MCF 10A (cell line): ENCODE data around the gene ELL2. TPM values are rescaled to one million over a fixed set of nuclear protein-coding genes. Genes with fewer than 3 reads are reported as not detected.

ENCODE experiments used
- BruUV-seq: library from RNA; stranded (reverse); fragments of 400-500 nt; replicated peaks from 2 replicates; lab custom pipeline; 2021; lab: Mats Ljungman, UMichigan
- CTCF ChIA-PET: fragments of 300-600 bp; sonication (Branson Sonifier 250); formaldehyde crosslinking; extraction: SDS; loops from one replicate; lab custom pipeline; 2021; ENCODE audit warnings: antibody characterized with exemption, inconsistent platforms; lab: Yijun Ruan, JAX
- POLR2A ChIA-PET: fragments of 300-600, 350-650 bp; sonication (Branson Sonifier 250); formaldehyde crosslinking; extraction: SDS; loops from one replicate; lab custom pipeline; 2020; ENCODE audit warnings: antibody characterized with exemption, inconsistent platforms; lab: Yijun Ruan, JAX
- DNase-seq: peaks from one replicate; pipeline ENCODE4 v3.0.0-alpha.2; 2018; ENCODE audit not compliant: unreplicated experiment
- H3K27ac Mint-ChIP-seq: one replicate; pipeline ENCODE4 v1.8.0; 2022; ENCODE audit warnings: mild to moderate bottlenecking, low read depth, mixed read lengths; ENCODE audit not compliant: unreplicated experiment
- H3K27me3 Mint-ChIP-seq: one replicate; pipeline ENCODE4 v1.8.0; 2022; ENCODE audit warnings: mixed read lengths; ENCODE audit not compliant: insufficient read depth, unreplicated experiment
- H3K36me3 Mint-ChIP-seq: one replicate; pipeline ENCODE4 v1.8.0; 2022; ENCODE audit warnings: mild to moderate bottlenecking, moderate library complexity, mixed read lengths; ENCODE audit not compliant: insufficient read depth, unreplicated experiment
- H3K4me1 Mint-ChIP-seq: one replicate; pipeline ENCODE4 v1.8.0; 2022; ENCODE audit warnings: mixed read lengths; ENCODE audit not compliant: insufficient read depth, unreplicated experiment
- H3K4me3 Mint-ChIP-seq: one replicate; pipeline ENCODE4 v1.8.0; 2022; ENCODE audit warnings: mild to moderate bottlenecking, moderate library complexity, mixed read lengths; ENCODE audit not compliant: unreplicated experiment
- H3K9me3 Mint-ChIP-seq: one replicate; pipeline ENCODE4 v1.8.0; 2022; ENCODE audit warnings: mixed read lengths; ENCODE audit not compliant: unreplicated experiment
- intact Hi-C: fragments of 100-400 bp; cut with micrococcal nuclease; formaldehyde crosslinking; loops from 2 replicates; pipeline ENCODE4 v1.14.1; 2022
- total RNA-seq: library from RNA; stranded (reverse); gene quantifications from 2 replicates; pipeline ENCODE4 v1.2.3, GENCODE V29; 2022
- TF ChIP-seq, protein P1 (sequence below): fragments of 200-600 bp; IDR thresholded peaks from one replicate; pipeline ENCODE4 v1.8.0; 2022; ENCODE audit warnings: antibody characterized with exemption, mild to moderate bottlenecking; ENCODE audit not compliant: unreplicated experiment

ELL2 gene
- total RNA-seq, 1 experiment from 2014 or later: 147 TPM

DNA sequence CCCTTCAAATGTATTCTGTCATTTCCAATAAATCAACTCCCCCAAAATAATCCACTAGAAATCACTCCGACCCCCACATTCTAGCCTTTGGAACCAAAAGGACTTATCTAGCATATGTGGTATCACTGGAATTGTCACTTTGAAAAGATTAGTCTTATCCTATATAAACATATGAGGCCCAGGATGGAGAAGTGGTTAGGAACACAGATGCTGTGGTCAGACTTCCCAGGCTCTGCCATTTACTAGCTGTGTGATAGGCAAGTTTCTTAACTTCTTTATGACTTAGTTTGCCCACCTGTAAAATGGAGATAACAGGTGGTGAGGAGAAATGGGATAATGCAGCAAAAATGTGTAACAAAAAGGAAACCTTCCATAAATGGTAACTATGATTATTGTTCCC is 77.1 kb downstream of the ELL2 start:
- TF ChIP-seq, protein P1, sequence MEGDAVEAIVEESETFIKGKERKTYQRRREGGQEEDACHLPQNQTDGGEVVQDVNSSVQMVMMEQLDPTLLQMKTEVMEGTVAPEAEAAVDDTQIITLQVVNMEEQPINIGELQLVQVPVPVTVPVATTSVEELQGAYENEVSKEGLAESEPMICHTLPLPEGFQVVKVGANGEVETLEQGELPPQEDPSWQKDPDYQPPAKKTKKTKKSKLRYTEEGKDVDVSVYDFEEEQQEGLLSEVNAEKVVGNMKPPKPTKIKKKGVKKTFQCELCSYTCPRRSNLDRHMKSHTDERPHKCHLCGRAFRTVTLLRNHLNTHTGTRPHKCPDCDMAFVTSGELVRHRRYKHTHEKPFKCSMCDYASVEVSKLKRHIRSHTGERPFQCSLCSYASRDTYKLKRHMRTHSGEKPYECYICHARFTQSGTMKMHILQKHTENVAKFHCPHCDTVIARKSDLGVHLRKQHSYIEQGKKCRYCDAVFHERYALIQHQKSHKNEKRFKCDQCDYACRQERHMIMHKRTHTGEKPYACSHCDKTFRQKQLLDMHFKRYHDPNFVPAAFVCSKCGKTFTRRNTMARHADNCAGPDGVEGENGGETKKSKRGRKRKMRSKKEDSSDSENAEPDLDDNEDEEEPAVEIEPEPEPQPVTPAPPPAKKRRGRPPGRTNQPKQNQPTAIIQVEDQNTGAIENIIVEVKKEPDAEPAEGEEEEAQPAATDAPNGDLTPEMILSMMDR: no peak
- BruUV-seq: no TSS peak
- intact Hi-C loops: no loop called here
- Mint-ChIP-seq H3K9me3 (no peaks in the 10 kb centered on the region), H3K27me3 (no peaks in the 10 kb centered on the region), H3K4me1 (peaks cover 23% of the 10 kb centered on the region), H3K4me3 (no peak overlapping the region), H3K27ac (no peak overlapping the region), H3K36me3 (peaks cover 76% of the 10 kb centered on the region)
- CTCF ChIA-PET: interaction anchor here (0.6 to 1.2 kb wide), 3 partner anchors 13 to 717 kb away, joined by 3 to 4 read pairs (median 3); no protein-coding TSS in a partner anchor
- POLR2A ChIA-PET: interaction anchor here (1.1 to 1.8 kb wide), 3 partner anchors 12 to 25 kb away, joined by 3 to 9 read pairs (median 5); no protein-coding TSS in a partner anchor
- no peak for DNase-seq

DNA sequence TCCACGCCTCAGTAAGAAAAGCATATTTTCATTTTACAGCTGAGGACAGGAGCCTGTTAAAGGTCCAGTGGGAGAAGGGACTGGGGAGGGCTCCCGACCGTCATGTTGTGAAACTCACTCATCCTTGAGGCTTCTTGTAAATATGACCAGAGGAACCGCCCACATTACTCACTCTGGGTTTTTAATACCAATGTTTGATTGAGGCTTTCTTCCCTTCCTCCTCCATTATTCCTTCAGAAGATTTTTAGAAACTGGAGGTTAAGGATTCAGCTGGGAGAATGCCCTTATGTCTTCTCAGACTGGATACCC is 77.7 kb downstream of the ELL2 start:
- Mint-ChIP-seq H3K27ac (peak overlapping the region; percentile 54), H3K27me3 (no peaks in the 10 kb centered on the region), H3K36me3 (peaks cover 76% of the 10 kb centered on the region), H3K4me1 (peaks cover 23% of the 10 kb centered on the region), H3K9me3 (no peaks in the 10 kb centered on the region), H3K4me3 (no peak overlapping the region)
- TF ChIP-seq, protein P1: no peak
- ChIA-PET POLR2A (interaction anchor here (1.1 to 1.8 kb wide), 4 partner anchors 10 to 25 kb away, joined by 3 to 9 read pairs (median 4); no protein-coding TSS in a partner anchor), CTCF (interaction anchor here (0.6 to 1.2 kb wide), 5 partner anchors 9 to 718 kb away, joined by 3 to 4 read pairs (median 3); no protein-coding TSS in a partner anchor)
- peak; percentile 59 for DNase-seq
- BruUV-seq: TSS peak; percentile 1
- intact Hi-C loops: no loop called here

DNA sequence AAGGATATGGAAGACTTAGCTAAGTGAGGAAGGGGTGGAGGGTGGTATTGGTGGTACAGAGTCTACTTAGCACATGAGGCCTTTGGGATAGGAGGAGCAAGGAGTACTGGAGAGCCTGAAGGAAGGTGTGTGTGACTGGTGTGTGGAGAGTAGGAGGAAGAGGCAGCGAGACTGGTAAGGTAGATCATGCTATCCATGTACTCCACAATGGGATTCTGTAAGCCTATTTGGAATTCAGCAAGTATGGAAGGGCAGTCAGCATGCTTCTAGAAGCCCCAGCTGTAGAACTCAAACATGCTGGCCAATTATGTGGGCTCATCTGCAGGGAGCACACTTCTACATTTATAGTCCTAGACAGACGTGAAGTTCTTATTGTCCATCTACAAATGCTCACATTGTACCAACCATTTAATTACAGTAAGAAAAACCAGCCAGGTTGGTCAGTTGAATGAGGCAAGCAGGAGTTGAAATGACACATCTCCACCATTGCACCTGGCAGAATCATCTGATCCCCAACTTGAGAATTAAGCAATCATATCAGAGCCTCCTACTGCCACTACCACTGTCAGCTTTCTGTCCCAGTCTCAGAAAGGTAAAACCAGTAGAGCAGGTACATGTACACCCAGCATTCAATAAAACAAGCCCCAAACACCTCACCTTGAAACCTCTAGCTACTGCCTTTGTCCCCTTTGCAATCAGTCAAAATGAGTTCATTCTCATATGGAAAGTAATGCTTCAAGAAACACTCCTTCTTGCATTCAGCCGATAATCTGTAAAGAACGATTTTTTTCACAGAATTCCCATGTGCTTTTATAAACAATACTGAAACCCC is 78.2 kb downstream of the ELL2 start:
- no peak overlapping the region for H3K4me3 Mint-ChIP-seq
- no peaks in the 10 kb centered on the region for H3K9me3 Mint-ChIP-seq
- BruUV-seq: no TSS peak
- ChIA-PET CTCF (interaction anchor here (0.6 to 1.2 kb wide), 5 partner anchors 8 to 718 kb away, joined by 3 to 4 read pairs (median 3); no protein-coding TSS in a partner anchor), POLR2A (interaction anchor here (1.1 to 1.8 kb wide), 4 partner anchors 9 to 24 kb away, joined by 3 to 9 read pairs (median 4); no protein-coding TSS in a partner anchor)
- peaks cover 70% of the 10 kb centered on the region for H3K36me3 Mint-ChIP-seq
- TF ChIP-seq, protein P1: no peak
- no peak for DNase-seq
- peak overlapping the region; percentile 54 for H3K27ac Mint-ChIP-seq
- H3K4me1 Mint-ChIP-seq: peaks cover 23% of the 10 kb centered on the region
- H3K27me3 Mint-ChIP-seq: no peaks in the 10 kb centered on the region
- intact Hi-C loops: no loop called here

DNA sequence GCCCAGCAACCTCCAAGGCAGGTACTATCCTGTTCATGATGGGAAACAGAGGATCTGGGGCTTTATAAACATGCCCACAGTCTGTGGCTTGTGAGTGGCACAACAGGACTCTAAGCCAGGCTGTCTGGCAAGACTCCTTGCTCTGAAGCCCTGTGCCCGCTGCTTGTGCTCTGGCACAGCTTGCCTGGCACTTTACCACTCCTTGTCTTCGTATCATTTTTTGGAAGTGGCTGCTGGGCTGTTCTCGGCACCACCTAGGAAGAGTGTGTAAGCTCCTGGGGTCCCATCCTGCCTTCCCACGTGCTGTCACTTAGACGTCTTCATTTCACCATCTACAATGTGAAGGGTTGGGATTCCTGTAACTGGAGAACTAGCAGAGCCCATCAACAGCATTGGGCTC is 79.8 kb downstream of the ELL2 start:
- H3K27ac Mint-ChIP-seq: peak overlapping the region; percentile 49
- no TSS peak for BruUV-seq
- no peak overlapping the region for H3K4me3 Mint-ChIP-seq
- H3K9me3 Mint-ChIP-seq: no peaks in the 10 kb centered on the region
- ChIA-PET POLR2A (interaction anchor here (0.7 to 1.5 kb wide), 2 partner anchors 21 to 23 kb away, joined by 3 read pairs; no protein-coding TSS in a partner anchor), CTCF (interaction anchor here (0.9 to 1.6 kb wide), 3 partner anchors 12 to 100 kb away, joined by 3 to 4 read pairs (median 4); no protein-coding TSS in a partner anchor)
- intact Hi-C loops: no loop called here
- H3K36me3 Mint-ChIP-seq: peaks cover 55% of the 10 kb centered on the region
- peaks cover 19% of the 10 kb centered on the region for H3K4me1 Mint-ChIP-seq
- H3K27me3 Mint-ChIP-seq: no peaks in the 10 kb centered on the region
- DNase-seq: no peak
- TF ChIP-seq, protein P1: no peak
